IPS DF 4.7 (cell line): Measurements from ENCODE around the gene OTOP2.
"Not testable (repeated sequence)": the region's sequence is repeated elsewhere in the genome, so short reads cannot be mapped to it uniquely, and the experiment has no call there.

ENCODE experiments used
- DNase-seq: peaks from one replicate; pipeline ENCODE4 v3.0.0-alpha.2; 2013; ENCODE audit warnings: low spot score; ENCODE audit errors: extremely low read depth

Gene OTOP2

GRCh38 chr17:74971069-74971841 is 47.2 kb downstream of the OTOP2 start:
- no peak for DNase-seq

- DNase-seq = no peak
Measured at GRCh38 chr17:74971842-74972106, 47.7 kb downstream of the OTOP2 start.

GRCh38 chr17:74972107-74972972 is 48.3 kb downstream of the OTOP2 start, which contains the start of gene HID1:
TSS of gene HID1 (minus strand) at chr17:74972759. CDS start at chr17:74972656, 103 bp downstream.
- no peak for DNase-seq

- no peak for DNase-seq
Measured at GRCh38 chr17:74972973-74973328, 48.9 kb downstream of the OTOP2 start.

- DNase-seq = no peak
Measured at GRCh38 chr17:74975943-74976342, 51.9 kb downstream of the OTOP2 start.

- DNase-seq = no peak
Measured at GRCh38 chr17:74977802-74978201, 53.7 kb downstream of the OTOP2 start.

GRCh38 chr17:74978240-74978639 is 54.2 kb downstream of the OTOP2 start:
- DNase-seq = no peak

GRCh38 chr17:74979408-74980146 is 55.5 kb downstream of the OTOP2 start:
- DNase-seq = no peak

- no peak for DNase-seq
Measured at GRCh38 chr17:74981318-74981978, 57.4 kb downstream of the OTOP2 start.

- DNase-seq = no peak
Measured at GRCh38 chr17:74981979-74982662, 58.0 kb downstream of the OTOP2 start.

GRCh38 chr17:74982663-74983313 is 58.7 kb downstream of the OTOP2 start:
- not testable (repeated sequence) for DNase-seq
